GM18502 (cell line): ENCODE measurements around the gene MEF2B.
"Not testable (repeated sequence)": the region's sequence is repeated elsewhere in the genome, so short reads cannot be mapped to it uniquely, and the experiment has no call there.

Experiments used
- ATAC-seq: cut with Tn5 transposase; IDR thresholded peaks from one replicate; pipeline ENCODE4 v1.9.1; 2021; ENCODE audit warnings: mild to moderate bottlenecking; ENCODE audit not compliant: unreplicated experiment, poor library complexity

Gene MEF2B

GRCh38 chr19:19160461-19161035, 9.5 kb downstream of the MEF2B start:
- no peak for ATAC-seq

GRCh38 chr19:19159534-19159933, 10.5 kb downstream of the MEF2B start:
- ATAC-seq = no peak

- no peak for ATAC-seq
These were observed 12.3 kb downstream of the MEF2B start for GRCh38 chr19:19157808-19158207.

GRCh38 chr19:19155495-19156219, 14.4 kb downstream of the MEF2B start:
- peak; percentile 76 for ATAC-seq

- ATAC-seq = no peak
These were observed 15.1 kb downstream of the MEF2B start for GRCh38 chr19:19154768-19155494.

GRCh38 chr19:19152668-19153384, 17.2 kb downstream of the MEF2B start:
- no peak for ATAC-seq

- no peak for ATAC-seq
These were observed 18.6 kb downstream of the MEF2B start for GRCh38 chr19:19151418-19151817.

- ATAC-seq = no peak
These were observed 20.6 kb downstream of the MEF2B start for GRCh38 chr19:19149435-19149834.

GRCh38 chr19:19148504-19148903, 21.6 kb downstream of the MEF2B start:
- not testable (repeated sequence) for ATAC-seq

GRCh38 chr19:19147344-19147743, 22.7 kb downstream of the MEF2B start:
- no peak for ATAC-seq

GRCh38 chr19:19146865-19147264, 23.2 kb downstream of the MEF2B start:
- no peak for ATAC-seq

GRCh38 chr19:19145684-19146608, 24.1 kb downstream of the MEF2B start:
- ATAC-seq = no peak

- ATAC-seq = no peak
These were observed 24.8 kb downstream of the MEF2B start for GRCh38 chr19:19145281-19145680.

- no peak for ATAC-seq
These were observed 27.7 kb downstream of the MEF2B start for GRCh38 chr19:19142347-19142746.

GRCh38 chr19:19140476-19140875, 29.6 kb downstream of the MEF2B start:
- ATAC-seq = no peak

GRCh38 chr19:19139876-19140229, 30.2 kb downstream of the MEF2B start:
- no peak for ATAC-seq

- peak; percentile 97 for ATAC-seq
These were observed 31.7 kb downstream of the MEF2B start, which contains the start of gene TMEM161A for GRCh38 chr19:19138109-19138981. TMEM161A (minus strand) TSS chr19:19138478; CDS start chr19:19138428, 50 bp downstream.

GRCh38 chr19:19137556-19138108, 32.4 kb downstream of the MEF2B start:
- no peak for ATAC-seq
